ENCODE results near the gene FFAR4. TPM values are rescaled to one million over a fixed set of nuclear protein-coding genes. Genes with fewer than 3 reads are reported as not detected.

The FFAR4 gene
- total and polyA plus RNA-seq, 2 donors (not counting 3 experiments of a cell fraction or from before 2014, with no cell fraction given): not detected

DNA sequence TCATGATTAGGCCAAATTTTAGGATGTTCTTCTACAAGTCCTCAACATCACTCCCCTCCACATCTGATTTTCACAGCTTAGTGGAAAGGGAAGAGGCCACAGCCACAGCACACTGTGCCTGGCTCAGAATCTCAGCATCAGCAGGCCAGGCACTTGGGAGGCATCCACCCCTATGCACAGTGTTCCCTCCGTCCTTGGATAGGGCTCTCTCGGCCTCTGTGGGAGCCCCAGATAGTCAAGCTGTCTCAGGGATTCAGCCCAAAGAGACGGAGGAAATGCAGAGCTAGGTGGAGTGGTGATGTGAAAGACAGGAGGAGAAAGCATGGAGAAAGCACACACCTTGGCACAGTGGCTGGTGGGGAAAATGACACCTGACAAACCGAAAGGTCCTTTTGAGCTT lies 33.3 kb downstream of the FFAR4 start:
- Histone ChIP-seq H3K4me2 (ENCODE audit: insufficient read depth, low read length) (no peak overlapping the region), H3K9me1 (replicated peaks; ENCODE audit: control insufficient read depth, extremely low read depth, insufficient read depth, low read length) (no peaks in the 10 kb centered on the region), H3K9ac (replicated peaks; ENCODE audit: extremely low read depth, insufficient read depth, low read length) (no peak overlapping the region), H3K27ac (ENCODE audit: insufficient read depth, low read depth, low read length) (no peak overlapping the region), H3K4me3 (replicated peaks in 1 of 3; ENCODE audit: insufficient read depth in 1 of 3, low read depth in 1 of 3, low read length in 3 of 3) (no peak overlapping the region), H3K9me3 (replicated peaks; ENCODE audit: control insufficient read depth, insufficient read depth, low read length) (no peaks in the 10 kb centered on the region), H3K79me2 (ENCODE audit: control insufficient read depth, insufficient read depth, low read length) (no peaks in the 10 kb centered on the region), H3K27me3 (ENCODE audit: control insufficient read depth in 2 of 2, insufficient read depth in 2 of 2, low read length in 2 of 2) (peaks cover 28 to 52% of the 10 kb centered on the region in 2 experiments), H3K4me1 (ENCODE audit: control insufficient read depth, extremely low read depth, insufficient read depth, low read length) (no peaks in the 10 kb centered on the region), H2AFZ (ENCODE audit: low read depth, low read length) (no peak overlapping the region), H3K36me3 (ENCODE audit: control insufficient read depth in 2 of 2, extremely low read depth in 1 of 2, insufficient read depth in 2 of 2, low read length in 2 of 2) (no peaks in the 10 kb centered on the region), H4K20me1 (replicated peaks; ENCODE audit: control insufficient read depth, extremely low read depth, insufficient read depth, low read length) (no peaks in the 10 kb centered on the region)
- intact Hi-C loops (cut with micrococcal nuclease): no loop called here
- POLR2A ChIA-PET: no interaction called here
- dilution Hi-C loops (cut with MboI; ENCODE audit: extremely low pct_ligation_motif_present, low sequenced_read_pairs): no loop called here
- no TSS peak for BruUV-seq (replicated peaks)
- FAIRE-seq (no peak), DNase-seq (ENCODE audit: low read depth, low spot score) (no peak)
- CTCF ChIA-PET: interaction anchor here (0.9 kb wide), 1 partner anchor 45 kb away, joined by 3 read pairs; no protein-coding TSS in a partner anchor
- TF ChIP-seq JUN (IDR thresholded peaks at IDR 0.05; ENCODE audit: borderline replicate concordance, insufficient read depth, insufficient read length, low read depth) (no peak), MYC (IDR thresholded peaks at IDR 0.05; ENCODE audit: low read depth, low read length) (no peak), EZH2 (IDR thresholded peaks at IDR 0.05; ENCODE audit: borderline replicate concordance, low read depth, low read length, severe bottlenecking) (no peak), GATA2 (IDR thresholded peaks at IDR 0.05; ENCODE audit: insufficient read depth, insufficient read length, low read depth, low read length) (no peak), POLR2A (IDR thresholded peaks at IDR 0.05; ENCODE audit: low read depth, low read length) (no peak), FOS (IDR thresholded peaks at IDR 0.05; ENCODE audit: borderline replicate concordance, insufficient read depth, low read length) (no peak), POLR2AphosphoS5 (IDR thresholded peaks at IDR 0.05; ENCODE audit: insufficient read depth, low read depth, low read length) (no peak), MAX (IDR thresholded peaks at IDR 0.05; ENCODE audit: insufficient read depth, insufficient read length) (no peak), CTCF (IDR thresholded peaks at IDR 0.05; ENCODE audit: extremely low read depth in 1 of 2, insufficient read depth in 1 of 2, low read depth in 1 of 2, low read length in 2 of 2) (no peak)
